H1 (cell line): ENCODE results near the gene CYP51A1. TPM values are rescaled to one million over a fixed set of nuclear protein-coding genes. Genes with fewer than 3 reads are reported as not detected.

Source experiments
- CTCF ChIA-PET: fragments of 300-600 bp; sonication (Branson Sonifier 250); formaldehyde crosslinking; loops from one replicate; lab custom pipeline; 2021; ENCODE audit not compliant: partially characterized antibody; lab: Charles Lee
- POLR2A ChIA-PET: fragments of 300-600 bp; sonication (Branson Sonifier 250); formaldehyde crosslinking; loops from one replicate; lab custom pipeline; 2021; ENCODE audit warnings: inconsistent platforms; ENCODE audit not compliant: partially characterized antibody; lab: Charles Lee
- DNase-seq, 2 experiments: peaks; one replicate each; pipeline versions ENCODE4 v3.0.0 to v3.0.0-alpha.2; 2010 to 2022; ENCODE audit warnings: low spot score in 2 of 2, low read depth in 1 of 2, mixed read lengths in 1 of 2
- FAIRE-seq: peaks from 2 replicates; lab custom pipeline; 2011; peaks lifted over from hg19 to GRCh38; lab: Jason Lieb, UNC
- H2AFZ ChIP-seq: 2 replicates; pipeline ENCODE4 v1.8.1; 2012; ENCODE audit warnings: low read length, inconsistent platforms
- H2AK5ac ChIP-seq: 2 replicates; pipeline ENCODE4 v1.6.1; 2013; ENCODE audit warnings: low read depth, low read length
- H2BK120ac ChIP-seq: replicated peaks from 2 replicates; pipeline ENCODE3; 2013; ENCODE audit warnings: low read depth, low read length, inconsistent platforms
- H2BK12ac ChIP-seq: 2 replicates; pipeline ENCODE4 v1.6.1; 2013; ENCODE audit warnings: low read depth, low read length
- H2BK15ac ChIP-seq: 2 replicates; pipeline ENCODE4 v1.6.1; 2013; ENCODE audit warnings: low read length
- H2BK20ac ChIP-seq: 2 replicates; pipeline ENCODE4 v1.6.1; 2013; ENCODE audit warnings: low read length
- H2BK5ac ChIP-seq: 2 replicates; pipeline ENCODE4 v1.6.1; 2013; ENCODE audit warnings: low read depth, low read length
- H3K14ac ChIP-seq: 2 replicates; pipeline ENCODE4 v1.6.1; 2013; ENCODE audit warnings: inconsistent platforms; ENCODE audit not compliant: insufficient read length
- H3K18ac ChIP-seq: 2 replicates; pipeline ENCODE4 v1.6.1; 2013; ENCODE audit warnings: low read length; ENCODE audit errors: extremely low read depth
- H3K23ac ChIP-seq: 2 replicates; pipeline ENCODE4 v1.6.1; 2013; ENCODE audit warnings: inconsistent platforms; ENCODE audit not compliant: insufficient read length
- H3K23me2 ChIP-seq: 2 replicates; pipeline ENCODE4 v1.6.1; 2013; ENCODE audit warnings: low read depth, low read length
- H3K27ac ChIP-seq: 2 replicates; pipeline ENCODE4 v1.6.1; 2011; ENCODE audit warnings: low read depth, low read length, inconsistent platforms
- H3K27me3 ChIP-seq, 4 experiments: replicated peaks in 1 of 4; 1 replicate in 1 of 4; 2 replicates in 3 of 4; pipeline versions ENCODE4 v1.6.1 to v1.8.1; 2011 to 2013; ENCODE audit warnings: low read length in 3 of 4, mild to moderate bottlenecking in 3 of 4, inconsistent platforms in 2 of 4, mixed read lengths in 2 of 4, moderate library complexity in 1 of 4; ENCODE audit not compliant: control insufficient read depth in 3 of 4, insufficient read depth in 3 of 4; ENCODE audit errors: extremely low read depth in 1 of 4
- H3K36me3 ChIP-seq, 4 experiments: 2 replicates each; pipeline versions ENCODE4 v1.6.1 to v1.8.1; 2011 to 2013; ENCODE audit warnings: mild to moderate bottlenecking in 4 of 4, low read length in 3 of 4, moderate library complexity in 2 of 4, control low read depth in 1 of 4, inconsistent platforms in 1 of 4; ENCODE audit not compliant: insufficient read depth in 4 of 4, control insufficient read depth in 2 of 4
- H3K4ac ChIP-seq: replicated peaks from 2 replicates; pipeline ENCODE3; 2013; ENCODE audit warnings: low read length, low read depth, mixed read lengths, inconsistent platforms; ENCODE audit not compliant: insufficient read length
- H3K4me1 ChIP-seq, 4 experiments: replicated peaks in 1 of 4; 1 replicate in 1 of 4; 2 replicates in 3 of 4; pipeline versions ENCODE4 v1.6.1 to v1.8.1; 2011 to 2013; ENCODE audit warnings: low read length in 3 of 4, inconsistent platforms in 2 of 4, mixed read lengths in 1 of 4; ENCODE audit not compliant: insufficient read depth in 4 of 4, control insufficient read depth in 3 of 4
- H3K4me2 ChIP-seq, 2 experiments: 2 replicates each; pipeline versions ENCODE4 v1.6.1 to v1.8.1; 2011 to 2013; ENCODE audit warnings: low read depth in 2 of 2, low read length in 2 of 2, control low read depth in 1 of 2, inconsistent platforms in 1 of 2, mild to moderate bottlenecking in 1 of 2; ENCODE audit not compliant: insufficient read depth in 1 of 2
- H3K4me3 ChIP-seq, 4 experiments: fragments of 200-600, 300-600 bp in 1 of 4; sonication (generic), shearing (Covaris generic), sonication (Bioruptor Twin) in 1 of 4; 2 replicates each; pipeline versions ENCODE4 v1.5.1 to v1.8.1; 2011 to 2016; ENCODE audit warnings: low read length in 4 of 4, low read depth in 3 of 4, control low read depth in 2 of 4, inconsistent platforms in 2 of 4, mild to moderate bottlenecking in 2 of 4, mixed read lengths in 1 of 4, moderate library complexity in 1 of 4; ENCODE audit not compliant: insufficient read depth in 2 of 4; ENCODE audit errors: extremely low read depth in 1 of 4
- H3K56ac ChIP-seq: replicated peaks from 2 replicates; pipeline ENCODE3; 2013; ENCODE audit warnings: low read depth, mild to moderate bottlenecking, mixed read lengths, low read length, inconsistent platforms; ENCODE audit not compliant: insufficient read length
- H3K79me1 ChIP-seq: 2 replicates; pipeline ENCODE4 v1.6.1; 2013; ENCODE audit warnings: low read depth, low read length, control low read depth
- H3K79me2 ChIP-seq, 2 experiments: 2 replicates each; pipeline versions ENCODE4 v1.6.1 to v1.8.1; 2012 to 2013; ENCODE audit warnings: low read length in 2 of 2, mild to moderate bottlenecking in 2 of 2, inconsistent platforms in 1 of 2; ENCODE audit not compliant: insufficient read depth in 2 of 2, control insufficient read depth in 1 of 2
- H3K9ac ChIP-seq, 4 experiments: replicated peaks in 1 of 4; 1 replicate in 1 of 4; 2 replicates in 3 of 4; pipeline versions ENCODE4 v1.6.1 to v1.8.1; 2011 to 2013; ENCODE audit warnings: low read depth in 3 of 4, low read length in 3 of 4, control low read depth in 2 of 4, mild to moderate bottlenecking in 2 of 4, moderate library complexity in 2 of 4, inconsistent platforms in 1 of 4; ENCODE audit errors: extremely low read depth in 1 of 4
- H3K9me3 ChIP-seq, 2 experiments: 2 replicates each; pipeline versions ENCODE4 v1.6.1 to v1.8.1; 2012 to 2013; ENCODE audit warnings: mild to moderate bottlenecking in 2 of 2, moderate library complexity in 2 of 2, control low read depth in 1 of 2, inconsistent platforms in 1 of 2, low read depth in 1 of 2, low read length in 1 of 2, mixed read lengths in 1 of 2; ENCODE audit not compliant: insufficient read depth in 2 of 2
- H4K20me1 ChIP-seq, 2 experiments: replicated peaks in 1 of 2; 2 replicates each; pipeline versions ENCODE3 to v1.8.1; 2011 to 2013; ENCODE audit warnings: inconsistent platforms in 2 of 2, low read length in 2 of 2, mild to moderate bottlenecking in 1 of 2; ENCODE audit not compliant: insufficient read depth in 2 of 2, control insufficient read depth in 1 of 2
- H4K5ac ChIP-seq: 2 replicates; pipeline ENCODE4 v1.6.1; 2013; ENCODE audit warnings: low read length, low read depth, mixed read lengths, inconsistent platforms; ENCODE audit not compliant: insufficient read length
- H4K8ac ChIP-seq: 2 replicates; pipeline ENCODE4 v1.8.0; 2013; ENCODE audit warnings: mild to moderate bottlenecking, moderate library complexity, low read length, inconsistent platforms; ENCODE audit not compliant: insufficient read depth; ENCODE audit errors: extremely low read depth
- H4K91ac ChIP-seq: replicated peaks from 2 replicates; pipeline ENCODE3; 2013; ENCODE audit warnings: low read length, mixed read lengths, inconsistent platforms; ENCODE audit not compliant: insufficient read length
- CBX8 ChIP-seq: fragments of 300-800, 300-1000 bp; sonication (generic); IDR thresholded peaks from 2 replicates; pipeline ENCODE4 v1.7.1; 2016; ENCODE audit warnings: low read depth, low read length, borderline replicate concordance
- EP300 ChIP-seq, 2 experiments: IDR thresholded peaks; 1 replicate in 1 of 2; 2 replicates in 1 of 2; pipeline ENCODE4 v1.6.1; 2011 to 2012; ENCODE audit warnings: low read depth in 2 of 2, low read length in 2 of 2, mild to moderate bottlenecking in 2 of 2, borderline replicate concordance in 1 of 2, inconsistent platforms in 1 of 2, moderate library complexity in 1 of 2
- FOSL1 ChIP-seq: IDR thresholded peaks from 2 replicates; pipeline ENCODE4 v1.6.1; 2011; ENCODE audit warnings: mild to moderate bottlenecking, low read depth, low read length, moderate library complexity; ENCODE audit not compliant: insufficient read depth
- JUND ChIP-seq: IDR thresholded peaks from 2 replicates; pipeline ENCODE4 v1.6.1; 2011; ENCODE audit warnings: mild to moderate bottlenecking, improper control_type of control experiment, low read length
- NANOG ChIP-seq: IDR thresholded peaks from 2 replicates; pipeline ENCODE4 v1.6.1; 2011; ENCODE audit warnings: low read length, low read depth, mild to moderate bottlenecking, inconsistent platforms; ENCODE audit not compliant: insufficient read depth, poor library complexity, severe bottlenecking
- NRF1 ChIP-seq: IDR thresholded peaks from 2 replicates; pipeline ENCODE4 v1.6.1; 2011; ENCODE audit warnings: mild to moderate bottlenecking, low read depth, low read length, improper control_type of control experiment
- POLR2A ChIP-seq, 2 experiments: IDR thresholded peaks; 1 replicate in 1 of 2; 2 replicates in 1 of 2; pipeline ENCODE4 v1.6.1; 2011; ENCODE audit warnings: low read depth in 2 of 2, low read length in 2 of 2, mild to moderate bottlenecking in 2 of 2; ENCODE audit errors: control extremely low read depth in 1 of 2
- ZNF274 ChIP-seq: IDR thresholded peaks from 2 replicates; pipeline ENCODE4 v1.7.0; 2012; ENCODE audit warnings: low read length, borderline replicate concordance; ENCODE audit errors: extremely low read depth
- WGBS, 2 experiments: shearing (Covaris generic) in 1 of 2; methylation state at CpG; one replicate each; pipeline versions ENCODE4 v1.1.6 to v1.1.7; 2013 to 2015; ENCODE audit warnings: low lambda C conversion rate in 2 of 2, mixed read lengths in 2 of 2, inconsistent platforms in 1 of 2, low coverage in 1 of 2, missing lambda C conversion rate in 1 of 2; ENCODE audit not compliant: insufficient replicate concordance in 2 of 2, insufficient coverage in 1 of 2, insufficient read length in 1 of 2; ENCODE audit errors: extremely low coverage in 1 of 2, missing lambda C conversion rate in 1 of 2; 5-methylcytosine and 5-hydroxymethylcytosine counted together
- polyA plus RNA-seq, 7 experiments: library from polyadenylated mRNA; depleted of rRNA in 3 of 7; stranded (reverse) in 5 of 7; unstranded in 2 of 7; fragments of >200 nt in 5 of 7; fragments of 200-250 nt in 2 of 7; gene quantifications; 1 replicate in 5 of 7; 2 replicates in 1 of 7; 4 replicates in 1 of 7; pipeline versions ENCODE4 v1.2.1 to v1.2.3, GENCODE V29; 2011 to 2013; ENCODE audit warnings: missing spikeins in 2 of 7, mixed read lengths in 2 of 7
- total RNA-seq: library from RNA; stranded (reverse); fragmentation: NEBNext Ultra II Directional; extraction: Animal tissue kit (Norgen Biotek cat#: 25700); gene quantifications from 2 replicates; pipeline ENCODE4 v1.2.1, GENCODE V29; 2021
- TF ChIP-seq, protein P1 (sequence below): IDR thresholded peaks from 2 replicates; pipeline ENCODE4 v1.6.1; 2012; ENCODE audit warnings: inconsistent platforms

The CYP51A1 gene
- total and polyA plus RNA-seq, 2 of the 8 experiments (the other 6 are each of a cell fraction or from before 2014, with no cell fraction given): 9.8 to 111 TPM

DNA sequence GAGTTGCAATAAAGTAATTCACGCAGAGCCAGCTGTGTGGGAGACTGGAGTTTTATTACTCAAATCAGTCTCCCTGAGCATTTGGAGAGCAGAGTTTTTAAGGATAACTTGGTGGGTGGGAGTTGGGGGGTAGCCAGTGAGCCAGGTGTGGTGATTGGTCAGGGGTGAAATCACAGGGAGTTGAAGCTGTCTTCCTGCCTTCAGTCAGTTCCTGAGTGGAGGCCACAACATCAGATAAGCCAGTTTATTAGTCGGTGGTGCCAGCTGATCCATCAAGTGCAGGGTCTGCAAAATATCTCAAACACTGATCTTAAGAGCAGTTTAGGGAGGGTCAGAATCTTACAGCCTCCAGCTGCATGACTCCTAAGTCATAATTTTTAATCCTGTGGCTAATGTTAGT is 3.3 kb upstream of the CYP51A1 start:
- no peak overlapping the region for H4K5ac ChIP-seq
- ChIA-PET POLR2A (no interaction called here), CTCF (interaction anchor here (1.0 to 1.6 kb wide), 2 partner anchors 35 to 36 kb away, joined by 3 read pairs; no protein-coding TSS in a partner anchor)
- no peaks in the 10 kb centered on the region for H3K79me1 ChIP-seq
- H2BK5ac ChIP-seq: no peak overlapping the region
- no peak overlapping the region for H2BK12ac ChIP-seq
- no peaks in the 10 kb centered on the region for H3K36me3 ChIP-seq
- TF ChIP-seq NANOG: no peak
- TF ChIP-seq ZNF274: no peak
- no peak for TF ChIP-seq CBX8
- no peak for TF ChIP-seq JUND
- TF ChIP-seq EP300 (IDR thresholded peaks at IDR 0.05; ENCODE audit: borderline replicate concordance in 1 of 2, low read depth in 2 of 2, low read length in 2 of 2): no peak
- TF ChIP-seq, protein P1, sequence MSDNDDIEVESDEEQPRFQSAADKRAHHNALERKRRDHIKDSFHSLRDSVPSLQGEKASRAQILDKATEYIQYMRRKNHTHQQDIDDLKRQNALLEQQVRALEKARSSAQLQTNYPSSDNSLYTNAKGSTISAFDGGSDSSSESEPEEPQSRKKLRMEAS: no peak
- no peak for TF ChIP-seq FOSL1
- TF ChIP-seq POLR2A (IDR thresholded peaks at IDR 0.05; ENCODE audit: control extremely low read depth in 1 of 2, low read depth in 2 of 2, low read length in 2 of 2): no peak
- no peak for TF ChIP-seq NRF1
- H3K27me3 ChIP-seq: no peaks in the 10 kb centered on the region
- H2BK20ac ChIP-seq: no peak overlapping the region
- no peak overlapping the region for H3K4ac ChIP-seq
- H3K4me3 ChIP-seq: no peak overlapping the region
- H3K4me2 ChIP-seq: no peak overlapping the region
- no peak overlapping the region for H2BK120ac ChIP-seq
- H2BK15ac ChIP-seq: no peak overlapping the region
- H3K27ac ChIP-seq: no peak overlapping the region
- no peak overlapping the region for H4K91ac ChIP-seq
- H3K4me1 ChIP-seq: peaks cover 0 to 4% (median 0%) of the 10 kb centered on the region in 4 experiments; a peak in 2 of 7 replicates
- no peak overlapping the region for H3K56ac ChIP-seq
- peaks cover 2 to 10% of the 10 kb centered on the region in 2 experiments; a peak in 3 of 4 replicates for H3K79me2 ChIP-seq
- H2AK5ac ChIP-seq: no peak overlapping the region
- no peak overlapping the region for H3K18ac ChIP-seq
- no peak overlapping the region for H2AFZ ChIP-seq
- WGBS, 2 experiments: 92% methylated on average over 2 of the region's 2 CpGs; no CpG with 5 or more reads in 1 of the 2 experiments
- no peaks in the 10 kb centered on the region; the same call in 1 of the 2 replicates for H3K23me2 ChIP-seq
- no peak overlapping the region for H3K9ac ChIP-seq
- H3K14ac ChIP-seq: no peak overlapping the region
- DNase-seq (no peak), FAIRE-seq (no peak)
- peaks cover 0 to 4% of the 10 kb centered on the region in 2 experiments; a peak in 1 of 4 replicates for H3K9me3 ChIP-seq
- peaks cover 0 to 2% of the 10 kb centered on the region in 2 experiments for H4K20me1 ChIP-seq
- no peak overlapping the region for H3K23ac ChIP-seq
- H4K8ac ChIP-seq: no peak overlapping the region
